GOT3 (cell line): ENCODE data around the gene ALPK3.

Source experiments
- DNase-seq: peaks from one replicate; lab custom pipeline; 2025; ENCODE audit warnings: mixed read lengths; lab: John Stamatoyannopoulos, UW

The ALPK3 gene

GRCh38 chr15:84816694-84817465 is at the start of gene ALPK3:
Gene ALPK3, plus strand, starts transcription at chr15:84817356. Its CDS starts 97 bp downstream, at chr15:84817453.
- no peak for DNase-seq

GRCh38 chr15:84772031-84772430 is 45.1 kb upstream of the ALPK3 start:
- no peak for DNase-seq

- DNase-seq, result no peak
Measured at GRCh38 chr15:84772467-84772866, 44.7 kb upstream of the ALPK3 start.

- DNase-seq, result no peak
Measured at GRCh38 chr15:84773716-84774115, 43.4 kb upstream of the ALPK3 start.

GRCh38 chr15:84775867-84776449 is 41.2 kb upstream of the ALPK3 start:
- DNase-seq, result no peak

- DNase-seq, result no peak
Measured at GRCh38 chr15:84778194-84778593, 39.0 kb upstream of the ALPK3 start.

GRCh38 chr15:84780492-84780891 is 36.7 kb upstream of the ALPK3 start:
- DNase-seq, result no peak

GRCh38 chr15:84781495-84781894 is 35.7 kb upstream of the ALPK3 start:
- no peak for DNase-seq

- no peak for DNase-seq
Measured at GRCh38 chr15:84782346-84782745, 34.8 kb upstream of the ALPK3 start.

GRCh38 chr15:84783493-84784251 is 33.5 kb upstream of the ALPK3 start:
- no peak for DNase-seq

- no peak for DNase-seq
Measured at GRCh38 chr15:84784262-84784661, 32.9 kb upstream of the ALPK3 start.

GRCh38 chr15:84785053-84785452 is 32.1 kb upstream of the ALPK3 start:
- no peak for DNase-seq

- DNase-seq, result no peak
Measured at GRCh38 chr15:84788500-84788899, 28.7 kb upstream of the ALPK3 start.

GRCh38 chr15:84789762-84790161 is 27.4 kb upstream of the ALPK3 start:
- no peak for DNase-seq

- DNase-seq, result no peak
Measured at GRCh38 chr15:84790676-84791075, 26.5 kb upstream of the ALPK3 start.

GRCh38 chr15:84791763-84792162 is 25.4 kb upstream of the ALPK3 start:
- DNase-seq, result no peak

GRCh38 chr15:84793431-84794161 is 23.6 kb upstream of the ALPK3 start:
- DNase-seq, result no peak

GRCh38 chr15:84794162-84794547 is 23.0 kb upstream of the ALPK3 start:
- DNase-seq, result no peak

- DNase-seq, result no peak
Measured at GRCh38 chr15:84795186-84795585, 22.0 kb upstream of the ALPK3 start.

GRCh38 chr15:84797212-84797611 is 19.9 kb upstream of the ALPK3 start:
- DNase-seq, result no peak

- DNase-seq, result no peak
Measured at GRCh38 chr15:84797801-84798200, 19.4 kb upstream of the ALPK3 start.

GRCh38 chr15:84798436-84798946 is 18.7 kb upstream of the ALPK3 start:
- DNase-seq, result no peak
